Right lobe of liver (tissue), 6 donors: ENCODE data around the gene PEF1. TPM values are rescaled to one million over a fixed set of nuclear protein-coding genes. Genes with fewer than 3 reads are reported as not detected.

ENCODE experiments used
- ATAC-seq, 4 donors: fragments of 200-7000 bp; cut with Tn5 transposase; one replicate each; pipeline ENCODE4 v1.9.1; 2020; ENCODE audit warnings: mild to moderate bottlenecking in 4 of 4, moderate library complexity in 4 of 4
- DNase-seq, 3 donors: peaks; one replicate each; pipeline ENCODE4 v3.0.0-alpha.2; 2020
- H3K27ac ChIP-seq, 3 donors: fragments of 200-600 bp; one replicate each; pipeline ENCODE4 v1.8.0; 2022
- H3K27me3 ChIP-seq, 2 donors: fragments of 200-600 bp; one replicate each; pipeline ENCODE4 v1.8.0; 2022
- H3K36me3 ChIP-seq, 4 donors: fragments of 200-600 bp; sonication (generic) in 1 of 4; one replicate each; pipeline versions ENCODE4 v1.5.1 to v1.8.0; 2017 to 2022; ENCODE audit warnings: control low read depth in 1 of 4
- H3K4me1 ChIP-seq, 4 donors: fragments of 200-600 bp; sonication (generic) in 1 of 4; one replicate each; pipeline versions ENCODE4 v1.5.1 to v1.8.0; 2017 to 2022; ENCODE audit warnings: control low read depth in 1 of 4
- H3K4me3 ChIP-seq, 3 donors: fragments of 200-600 bp; one replicate each; pipeline ENCODE4 v1.8.0; 2022
- H3K9me3 ChIP-seq, 4 donors: fragments of 200-600 bp; sonication (generic) in 1 of 4; one replicate each; pipeline versions ENCODE4 v1.5.1 to v1.8.0; 2017 to 2022; ENCODE audit warnings: control low read depth in 1 of 4
- POLR2A ChIP-seq: fragments of 450-650 bp; IDR thresholded peaks from one replicate; pipeline ENCODE4 v1.6.1; 2017; ENCODE audit warnings: antibody characterized with exemption, mild to moderate bottlenecking
- WGBS: methylation state at CpG from one replicate; pipeline ENCODE4 v1.1.6; 2018; ENCODE audit warnings: low coverage, low lambda C conversion rate; ENCODE audit not compliant: insufficient coverage; ENCODE audit errors: missing lambda C conversion rate; 5-methylcytosine and 5-hydroxymethylcytosine counted together
- intact Hi-C, 2 donors: fragments of 100-400 bp; cut with DNase I; formaldehyde crosslinking; loops; one replicate each; pipeline versions ENCODE4 v1.11.2 to v1.14.1; 2022
- total RNA-seq, 6 experiments: library from RNA; depleted of rRNA in 2 of 6; stranded (reverse); fragments of >200 nt in 2 of 6; fragmentation: NEBNext Ultra II Directional in 3 of 6; extraction: Animal tissue kit (Norgen Biotek cat#: 25700) in 3 of 6; gene quantifications; one replicate each; pipeline versions ENCODE4 v1.1.0 to v1.2.4, GENCODE V29; 2016 to 2023
- TF ChIP-seq, protein P1 (sequence below), 4 donors: fragments of 200-600 bp in 3 of 4; fragments of 450-650 bp in 1 of 4; IDR thresholded peaks; one replicate each; pipeline versions ENCODE4 v1.5.1 to v1.8.0; 2016 to 2022; ENCODE audit warnings: antibody characterized with exemption in 4 of 4, mild to moderate bottlenecking in 2 of 4
- donor health status: DM: no; HTN: yes; CAD: no.
- donor health status: DM: no; HTN: no; CAD: no.
- donor health status: DM: no; HTN: no; CAD: no.
- donor health status: DM: no; HTN: yes; CAD: no.
- donor health status: DM: no; HTN: yes; CAD: no.

Gene PEF1
- total RNA-seq, 6 experiments from 2014 or later = 23.9 to 47.5 (median 32.5) TPM

DNA sequence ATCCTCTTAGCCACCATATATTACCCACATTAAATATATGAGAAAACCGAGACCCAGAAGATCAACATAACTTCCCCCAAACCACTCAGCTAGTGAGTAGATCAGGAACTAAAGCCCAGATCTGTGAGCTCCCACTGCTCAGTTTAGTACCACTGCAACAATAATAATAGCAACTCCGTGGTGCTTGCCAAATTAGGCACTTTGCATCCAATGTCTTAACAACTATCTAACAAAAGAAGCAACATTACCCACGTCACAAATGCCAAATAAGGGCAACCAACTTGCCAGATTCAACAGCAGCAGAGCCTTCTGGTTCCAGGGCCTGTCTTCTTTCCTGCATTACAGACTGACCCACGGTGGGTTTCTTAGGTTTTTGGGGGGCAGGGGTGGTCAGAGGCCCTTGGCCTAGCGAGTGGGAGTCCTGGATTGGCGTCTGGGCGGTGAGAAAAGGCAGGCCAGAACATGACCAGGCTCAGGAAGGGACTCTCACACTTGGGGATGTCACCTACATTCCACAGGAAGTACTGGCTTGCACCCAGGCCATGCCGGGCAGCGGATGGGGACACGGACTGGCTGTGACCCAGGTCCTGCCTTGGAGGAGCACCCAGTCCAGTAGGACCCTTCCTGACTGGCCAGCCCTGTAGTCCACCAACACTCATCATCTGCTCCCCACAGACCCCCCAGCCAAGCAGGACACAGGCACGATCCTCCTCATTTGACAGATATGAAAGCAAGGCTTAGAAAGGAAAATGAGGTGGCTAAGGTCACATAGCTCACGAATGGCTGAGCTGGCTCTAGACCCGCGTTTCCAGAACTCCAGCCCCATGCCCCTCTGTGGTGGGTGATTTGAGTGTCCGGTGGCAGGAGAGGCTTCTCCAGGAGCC, 22.6 kb downstream of the PEF1 start:
- intact Hi-C loops = no loop called here

DNA sequence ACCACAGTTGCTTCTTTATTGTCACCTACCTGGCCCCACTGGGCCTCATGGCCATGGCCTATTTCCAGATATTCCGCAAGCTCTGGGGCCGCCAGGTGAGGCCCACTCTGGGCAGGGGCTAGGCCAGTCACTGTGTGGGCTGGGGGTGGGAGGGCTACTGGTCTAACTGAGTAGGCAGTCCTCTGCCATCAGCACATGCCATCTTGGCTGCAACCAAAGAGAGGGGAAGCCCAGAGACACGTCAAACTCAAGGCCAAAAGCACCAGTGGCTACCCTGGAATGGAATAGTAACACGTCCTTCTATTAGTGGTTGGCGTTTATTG, 23.2 kb downstream of the PEF1 start:
- no peak overlapping the region for H3K4me3 ChIP-seq
- no peaks in the 10 kb centered on the region for H3K9me3 ChIP-seq
- no peak for DNase-seq
- no peak overlapping the region for H3K27ac ChIP-seq
- TF ChIP-seq, protein P1, sequence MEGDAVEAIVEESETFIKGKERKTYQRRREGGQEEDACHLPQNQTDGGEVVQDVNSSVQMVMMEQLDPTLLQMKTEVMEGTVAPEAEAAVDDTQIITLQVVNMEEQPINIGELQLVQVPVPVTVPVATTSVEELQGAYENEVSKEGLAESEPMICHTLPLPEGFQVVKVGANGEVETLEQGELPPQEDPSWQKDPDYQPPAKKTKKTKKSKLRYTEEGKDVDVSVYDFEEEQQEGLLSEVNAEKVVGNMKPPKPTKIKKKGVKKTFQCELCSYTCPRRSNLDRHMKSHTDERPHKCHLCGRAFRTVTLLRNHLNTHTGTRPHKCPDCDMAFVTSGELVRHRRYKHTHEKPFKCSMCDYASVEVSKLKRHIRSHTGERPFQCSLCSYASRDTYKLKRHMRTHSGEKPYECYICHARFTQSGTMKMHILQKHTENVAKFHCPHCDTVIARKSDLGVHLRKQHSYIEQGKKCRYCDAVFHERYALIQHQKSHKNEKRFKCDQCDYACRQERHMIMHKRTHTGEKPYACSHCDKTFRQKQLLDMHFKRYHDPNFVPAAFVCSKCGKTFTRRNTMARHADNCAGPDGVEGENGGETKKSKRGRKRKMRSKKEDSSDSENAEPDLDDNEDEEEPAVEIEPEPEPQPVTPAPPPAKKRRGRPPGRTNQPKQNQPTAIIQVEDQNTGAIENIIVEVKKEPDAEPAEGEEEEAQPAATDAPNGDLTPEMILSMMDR (IDR thresholded peaks at IDR 0.05) = no peak
- TF ChIP-seq POLR2A = no peak
- H3K27me3 ChIP-seq = peaks cover 0 to 5% of the 10 kb centered on the region in 2 donors
- intact Hi-C loops = no loop called here
- peaks cover 0 to 3% (median 0%) of the 10 kb centered on the region in 4 donors for H3K36me3 ChIP-seq
- WGBS = 78% methylated on average over 5 of the region's 5 CpGs
- ATAC-seq = no peak
- peaks cover 0 to 4% (median 0%) of the 10 kb centered on the region in 4 donors for H3K4me1 ChIP-seq

More for the DNA sequence above, 22.6 kb downstream of the PEF1 start:
- ATAC-seq = no peak
- H3K36me3 ChIP-seq = peaks cover 0 to 3% (median 0%) of the 10 kb centered on the region in 4 donors
- H3K4me1 ChIP-seq = peaks cover 0 to 4% (median 0%) of the 10 kb centered on the region in 4 donors
- DNase-seq = no peak
- TF ChIP-seq POLR2A = no peak
- TF ChIP-seq, protein P1 (IDR thresholded peaks at IDR 0.05) = no peak
- no peak overlapping the region for H3K27ac ChIP-seq
- H3K4me3 ChIP-seq = no peak overlapping the region
- peaks cover 0 to 5% of the 10 kb centered on the region in 2 donors for H3K27me3 ChIP-seq
- WGBS = 75% methylated on average over 4 of the region's 15 CpGs
- H3K9me3 ChIP-seq = no peaks in the 10 kb centered on the region

DNA sequence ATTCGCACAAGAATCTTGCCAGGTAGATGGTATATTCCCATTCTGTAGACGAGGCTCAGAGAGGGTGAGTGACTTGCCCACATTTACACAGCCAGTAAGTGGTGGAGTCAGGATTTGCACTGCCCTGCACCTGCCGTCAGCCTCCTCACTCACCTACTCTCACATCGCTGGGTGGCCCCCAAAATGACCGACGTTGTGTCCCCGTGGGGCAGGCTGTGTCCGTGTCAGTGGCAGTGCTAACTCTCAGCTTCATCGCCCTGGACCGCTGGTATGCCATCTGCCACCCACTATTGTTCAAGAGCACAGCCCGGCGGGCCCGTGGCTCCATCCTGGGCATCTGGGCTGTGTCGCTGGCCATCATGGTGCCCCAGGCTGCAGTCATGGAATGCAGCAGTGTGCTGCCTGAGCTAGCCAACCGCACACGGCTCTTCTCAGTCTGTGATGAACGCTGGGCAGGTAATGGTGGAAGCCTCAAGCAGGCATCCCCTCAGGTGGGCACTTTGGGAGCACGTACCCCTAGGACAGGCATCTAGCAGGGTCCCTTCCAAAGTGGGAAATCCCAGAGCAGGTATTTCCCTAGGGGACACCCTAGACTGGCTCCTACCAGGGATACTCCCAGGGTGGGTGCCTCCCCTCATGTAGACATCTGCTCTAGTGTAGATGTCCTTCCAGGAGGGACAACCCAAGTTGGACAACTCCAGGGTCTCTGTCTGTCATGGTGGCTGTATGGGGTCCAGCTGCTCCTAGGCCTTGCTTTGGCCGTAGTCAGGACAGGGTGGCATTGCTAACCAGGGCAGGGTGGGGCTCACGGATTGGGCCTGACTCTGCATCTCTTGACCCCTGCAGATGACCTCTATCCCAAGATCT, 23.8 kb downstream of the PEF1 start:
- ATAC-seq = no peak
- WGBS = 94% methylated on average over 6 of the region's 20 CpGs
- Histone ChIP-seq H3K4me3 (no peak overlapping the region), H3K36me3 (peaks cover 0 to 2% (median 0%) of the 10 kb centered on the region in 4 donors), H3K27me3 (peaks cover 0 to 5% of the 10 kb centered on the region in 2 donors), H3K9me3 (no peaks in the 10 kb centered on the region), H3K27ac (no peak overlapping the region), H3K4me1 (peaks cover 0 to 4% (median 0%) of the 10 kb centered on the region in 4 donors)
- no peak for TF ChIP-seq POLR2A
- TF ChIP-seq, protein P1 (IDR thresholded peaks at IDR 0.05) = no peak
- intact Hi-C loops = no loop called here
- no peak for DNase-seq

DNA sequence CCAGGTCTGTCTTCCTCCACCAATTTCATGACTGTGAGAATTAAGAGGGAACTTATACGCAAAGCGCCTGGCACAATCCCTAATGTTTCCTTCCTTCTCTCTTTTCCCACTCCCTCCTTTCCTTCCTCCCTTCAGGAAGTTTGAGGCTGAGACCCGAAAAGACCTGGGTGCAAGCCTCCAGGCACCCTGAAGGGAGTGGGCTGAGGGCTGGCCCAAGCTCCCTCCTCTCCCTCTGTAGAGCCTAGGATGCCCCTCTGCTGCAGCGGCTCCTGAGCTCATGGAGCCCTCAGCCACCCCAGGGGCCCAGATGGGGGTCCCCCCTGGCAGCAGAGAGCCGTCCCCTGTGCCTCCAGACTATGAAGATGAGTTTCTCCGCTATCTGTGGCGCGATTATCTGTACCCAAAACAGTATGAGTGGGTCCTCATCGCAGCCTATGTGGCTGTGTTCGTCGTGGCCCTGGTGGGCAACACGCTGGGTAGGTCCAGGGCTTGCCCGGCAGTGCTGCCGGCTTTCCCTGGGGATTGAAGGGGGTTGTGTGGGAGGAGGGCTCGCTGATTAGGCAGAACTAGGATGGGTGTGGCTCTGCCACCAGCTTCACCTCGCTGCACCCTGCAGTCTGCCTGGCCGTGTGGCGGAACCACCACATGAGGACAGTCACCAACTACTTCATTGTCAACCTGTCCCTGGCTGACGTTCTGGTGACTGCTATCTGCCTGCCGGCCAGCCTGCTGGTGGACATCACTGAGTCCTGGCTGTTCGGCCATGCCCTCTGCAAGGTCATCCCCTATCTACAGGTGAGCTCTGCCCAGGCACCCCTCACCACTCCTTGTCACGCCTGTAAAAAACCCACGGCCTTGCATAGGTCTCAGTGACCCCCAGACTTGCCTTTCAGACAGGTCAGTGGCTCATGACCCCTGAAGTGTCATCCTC, 25.5 kb downstream of the PEF1 start:
- H3K36me3 ChIP-seq = no peaks in the 10 kb centered on the region
- no peak overlapping the region for H3K27ac ChIP-seq
- H3K4me1 ChIP-seq = peaks cover 0 to 4% (median 0%) of the 10 kb centered on the region in 4 donors
- 71% methylated on average over 4 of the region's 23 CpGs for WGBS
- no peak for ATAC-seq
- DNase-seq = no peak
- H3K9me3 ChIP-seq = no peaks in the 10 kb centered on the region
- peaks cover 0 to 5% of the 10 kb centered on the region in 2 donors for H3K27me3 ChIP-seq
- no peak overlapping the region for H3K4me3 ChIP-seq
- intact Hi-C loops = no loop called here
- TF ChIP-seq, protein P1 (IDR thresholded peaks at IDR 0.05) = no peak
- TF ChIP-seq POLR2A = no peak
